Measurements from ENCODE around the gene TMUB2.
A peak's percentile ranks its signal among the peaks of the same experiment; 100 is the strongest.

The TMUB2 gene

GRCh38 chr17:44187131-44187899 is 543 bp downstream of the TMUB2 start:
- peaks cover 25% of the 10 kb centered on the region for H3K36me3 ChIP-seq (ENCODE audit: insufficient read depth, low read length)
- H3K4me3 ChIP-seq (ENCODE audit: low read length) = peak overlapping the region; percentile 72
- peaks cover 20% of the 10 kb centered on the region for H3K4me1 ChIP-seq (ENCODE audit: insufficient read depth, low read length)
- H2AFZ ChIP-seq (ENCODE audit: low read depth, low read length) = peak overlapping the region; percentile 76
- H3K27me3 ChIP-seq (ENCODE audit: insufficient read depth, low read length) = no peaks in the 10 kb centered on the region
- H3K9me3 ChIP-seq (ENCODE audit: low read length) = no peaks in the 10 kb centered on the region

GRCh38 chr17:44188576-44189403 is 2.0 kb downstream of the TMUB2 start:
- Histone ChIP-seq H3K9me3 (ENCODE audit: low read length) (no peaks in the 10 kb centered on the region), H3K4me1 (ENCODE audit: insufficient read depth, low read length) (peaks cover 20% of the 10 kb centered on the region), H3K4me3 (ENCODE audit: low read length) (no peak overlapping the region), H2AFZ (ENCODE audit: low read depth, low read length) (no peak overlapping the region), H3K27me3 (ENCODE audit: insufficient read depth, low read length) (no peaks in the 10 kb centered on the region), H3K36me3 (ENCODE audit: insufficient read depth, low read length) (peaks cover 31% of the 10 kb centered on the region)

GRCh38 chr17:44190481-44190880 is 3.7 kb downstream of the TMUB2 start:
- Histone ChIP-seq H3K4me3 (ENCODE audit: low read length) (no peak overlapping the region), H3K9me3 (ENCODE audit: low read length) (no peaks in the 10 kb centered on the region), H2AFZ (ENCODE audit: low read depth, low read length) (no peak overlapping the region), H3K4me1 (ENCODE audit: insufficient read depth, low read length) (peaks cover 12% of the 10 kb centered on the region), H3K27me3 (ENCODE audit: insufficient read depth, low read length) (no peaks in the 10 kb centered on the region), H3K36me3 (ENCODE audit: insufficient read depth, low read length) (peaks cover 46% of the 10 kb centered on the region)

GRCh38 chr17:44191369-44191768 is 4.6 kb downstream of the TMUB2 start:
- no peaks in the 10 kb centered on the region for H3K27me3 ChIP-seq (ENCODE audit: insufficient read depth, low read length)
- peaks cover 9% of the 10 kb centered on the region for H3K4me1 ChIP-seq (ENCODE audit: insufficient read depth, low read length)
- peaks cover 51% of the 10 kb centered on the region for H3K36me3 ChIP-seq (ENCODE audit: insufficient read depth, low read length)
- no peaks in the 10 kb centered on the region for H3K9me3 ChIP-seq (ENCODE audit: low read length)
- no peak overlapping the region for H2AFZ ChIP-seq (ENCODE audit: low read depth, low read length)
- H3K4me3 ChIP-seq (ENCODE audit: low read length) = no peak overlapping the region

GRCh38 chr17:44191941-44192496 is 5.2 kb downstream of the TMUB2 start:
- Histone ChIP-seq H3K4me1 (ENCODE audit: insufficient read depth, low read length) (peaks cover 10% of the 10 kb centered on the region), H3K4me3 (ENCODE audit: low read length) (no peak overlapping the region), H3K36me3 (ENCODE audit: insufficient read depth, low read length) (peaks cover 55% of the 10 kb centered on the region), H3K9me3 (ENCODE audit: low read length) (no peaks in the 10 kb centered on the region), H3K27me3 (ENCODE audit: insufficient read depth, low read length) (no peaks in the 10 kb centered on the region), H2AFZ (ENCODE audit: low read depth, low read length) (no peak overlapping the region)

- no peak overlapping the region for H3K4me3 ChIP-seq (ENCODE audit: low read length)
- H3K27me3 ChIP-seq (ENCODE audit: insufficient read depth, low read length) = no peaks in the 10 kb centered on the region
- H3K36me3 ChIP-seq (ENCODE audit: insufficient read depth, low read length) = peaks cover 62% of the 10 kb centered on the region
- H3K9me3 ChIP-seq (ENCODE audit: low read length) = no peaks in the 10 kb centered on the region
- H2AFZ ChIP-seq (ENCODE audit: low read depth, low read length) = no peak overlapping the region
- peaks cover 14% of the 10 kb centered on the region for H3K4me1 ChIP-seq (ENCODE audit: insufficient read depth, low read length)
Measured at GRCh38 chr17:44192750-44193149, 6.0 kb downstream of the TMUB2 start.

GRCh38 chr17:44193326-44194084 is 6.7 kb downstream of the TMUB2 start:
- peaks cover 62% of the 10 kb centered on the region for H3K36me3 ChIP-seq (ENCODE audit: insufficient read depth, low read length)
- H3K27me3 ChIP-seq (ENCODE audit: insufficient read depth, low read length) = no peaks in the 10 kb centered on the region
- no peaks in the 10 kb centered on the region for H3K9me3 ChIP-seq (ENCODE audit: low read length)
- no peak overlapping the region for H2AFZ ChIP-seq (ENCODE audit: low read depth, low read length)
- H3K4me1 ChIP-seq (ENCODE audit: insufficient read depth, low read length) = peaks cover 15% of the 10 kb centered on the region
- H3K4me3 ChIP-seq (ENCODE audit: low read length) = no peak overlapping the region

- H3K4me3 ChIP-seq (ENCODE audit: low read length) = no peak overlapping the region
- H3K36me3 ChIP-seq (ENCODE audit: insufficient read depth, low read length) = peaks cover 44% of the 10 kb centered on the region
- H2AFZ ChIP-seq (ENCODE audit: low read depth, low read length) = no peak overlapping the region
- H3K9me3 ChIP-seq (ENCODE audit: low read length) = no peaks in the 10 kb centered on the region
- no peaks in the 10 kb centered on the region for H3K27me3 ChIP-seq (ENCODE audit: insufficient read depth, low read length)
- peaks cover 26% of the 10 kb centered on the region for H3K4me1 ChIP-seq (ENCODE audit: insufficient read depth, low read length)
Measured at GRCh38 chr17:44197107-44197506, 10.3 kb downstream of the TMUB2 start.

- H3K27me3 ChIP-seq (ENCODE audit: insufficient read depth, low read length) = no peaks in the 10 kb centered on the region
- no peaks in the 10 kb centered on the region for H3K9me3 ChIP-seq (ENCODE audit: low read length)
- peak overlapping the region; percentile 73 for H3K4me3 ChIP-seq (ENCODE audit: low read length)
- peaks cover 38% of the 10 kb centered on the region for H3K36me3 ChIP-seq (ENCODE audit: insufficient read depth, low read length)
- no peak overlapping the region for H2AFZ ChIP-seq (ENCODE audit: low read depth, low read length)
- H3K4me1 ChIP-seq (ENCODE audit: insufficient read depth, low read length) = peaks cover 26% of the 10 kb centered on the region
Measured at GRCh38 chr17:44197980-44198720, 11.4 kb downstream of the TMUB2 start.

GRCh38 chr17:44198721-44199552 is 12.2 kb downstream of the TMUB2 start:
- H3K27me3 ChIP-seq (ENCODE audit: insufficient read depth, low read length) = no peaks in the 10 kb centered on the region
- H3K36me3 ChIP-seq (ENCODE audit: insufficient read depth, low read length) = peaks cover 31% of the 10 kb centered on the region
- no peaks in the 10 kb centered on the region for H3K9me3 ChIP-seq (ENCODE audit: low read length)
- no peak overlapping the region for H2AFZ ChIP-seq (ENCODE audit: low read depth, low read length)
- H3K4me3 ChIP-seq (ENCODE audit: low read length) = peak overlapping the region; percentile 73
- H3K4me1 ChIP-seq (ENCODE audit: insufficient read depth, low read length) = peaks cover 26% of the 10 kb centered on the region

- H2AFZ ChIP-seq (ENCODE audit: low read depth, low read length) = peak within 1 kb of the TSS; percentile 77
- peaks cover 26% of the 10 kb centered on the region for H3K4me1 ChIP-seq (ENCODE audit: insufficient read depth, low read length)
- no peaks in the 10 kb centered on the region for H3K9me3 ChIP-seq (ENCODE audit: low read length)
- peak within 1 kb of the TSS; percentile 73 for H3K4me3 ChIP-seq (ENCODE audit: low read length)
- H3K36me3 ChIP-seq (ENCODE audit: insufficient read depth, low read length) = peaks cover 22% of the 10 kb centered on the region
- no peaks in the 10 kb centered on the region for H3K27me3 ChIP-seq (ENCODE audit: insufficient read depth, low read length)
Measured at GRCh38 chr17:44199553-44200477, 13.0 kb downstream of the TMUB2 start, which contains the start of gene ATXN7L3. TSS of gene ATXN7L3 (minus strand) at chr17:44199884. CDS start at chr17:44198070, 1,814 bp downstream.
